Measurements from ENCODE around the gene WDR45B. TPM values are rescaled to one million over a fixed set of nuclear protein-coding genes. Genes with fewer than 3 reads are reported as not detected.

WDR45B gene
- total RNA-seq, 1 donor from 2014 or later: 74.0 TPM

- no peak for DNase-seq (ENCODE audit: extremely low spot score, unreplicated experiment)
- Mint-ChIP-seq H3K4me1 (ENCODE audit: unreplicated experiment) (no peaks in the 10 kb centered on the region), H3K27ac (no peak overlapping the region), H3K27me3 (no peaks in the 10 kb centered on the region), H3K4me3 (no peak overlapping the region), H3K36me3 (peaks cover 16% of the 10 kb centered on the region), H3K9me3 (no peaks in the 10 kb centered on the region)
- no peak for TF ChIP-seq CTCF (conservative IDR thresholded peaks at IDR 0.05)
These were observed 78.6 kb downstream of the WDR45B start for GRCh38 chr17:82569621-82570020.

GRCh38 chr17:82568997-82569393 is 79.2 kb downstream of the WDR45B start:
- Mint-ChIP-seq H3K9me3 (no peaks in the 10 kb centered on the region), H3K4me1 (ENCODE audit: unreplicated experiment) (no peaks in the 10 kb centered on the region), H3K36me3 (peaks cover 16% of the 10 kb centered on the region), H3K27ac (peak overlapping the region; percentile 95), H3K4me3 (no peak overlapping the region), H3K27me3 (no peaks in the 10 kb centered on the region)
- TF ChIP-seq CTCF (conservative IDR thresholded peaks at IDR 0.05): no peak
- DNase-seq (ENCODE audit: extremely low spot score, unreplicated experiment): no peak

GRCh38 chr17:82567286-82567685 is 81.0 kb downstream of the WDR45B start:
- Mint-ChIP-seq H3K4me3 (no peak overlapping the region), H3K4me1 (ENCODE audit: unreplicated experiment) (no peaks in the 10 kb centered on the region), H3K9me3 (no peaks in the 10 kb centered on the region), H3K27me3 (no peaks in the 10 kb centered on the region), H3K27ac (peak overlapping the region; percentile 29), H3K36me3 (peaks cover 13% of the 10 kb centered on the region)
- no peak for TF ChIP-seq CTCF (conservative IDR thresholded peaks at IDR 0.05)
- no peak for DNase-seq (ENCODE audit: extremely low spot score, unreplicated experiment)

GRCh38 chr17:82566129-82566960 is 81.9 kb downstream of the WDR45B start:
- Mint-ChIP-seq H3K27ac (no peak overlapping the region), H3K36me3 (peaks cover 8% of the 10 kb centered on the region), H3K4me1 (ENCODE audit: unreplicated experiment) (peaks cover 1% of the 10 kb centered on the region), H3K27me3 (no peaks in the 10 kb centered on the region), H3K9me3 (no peaks in the 10 kb centered on the region), H3K4me3 (no peak overlapping the region)
- TF ChIP-seq CTCF (conservative IDR thresholded peaks at IDR 0.05): no peak
- no peak for DNase-seq (ENCODE audit: extremely low spot score, unreplicated experiment)

- no peak for DNase-seq (ENCODE audit: extremely low spot score, unreplicated experiment)
- Mint-ChIP-seq H3K27ac (no peak overlapping the region), H3K4me1 (ENCODE audit: unreplicated experiment) (peaks cover 9% of the 10 kb centered on the region), H3K4me3 (no peak overlapping the region), H3K36me3 (peaks cover 8% of the 10 kb centered on the region), H3K9me3 (no peaks in the 10 kb centered on the region), H3K27me3 (no peaks in the 10 kb centered on the region)
- no peak for TF ChIP-seq CTCF (conservative IDR thresholded peaks at IDR 0.05)
These were observed 82.7 kb downstream of the WDR45B start for GRCh38 chr17:82565551-82565950.

Small RNA genes lying within 50 kb of the gene (microRNA-seq; reads per million reads assigned to microRNA genes)
- 3.3 reads per million, percentile 8 among the genes with 10 or more reads in this experiment for gene MIR4525

Other genes with a start within 250 kb of the WDR45B start
- gene HEXD, start 230.1 kb downstream of the WDR45B start, total RNA-seq (ENCODE audit: low replicate concordance): 47.5 and 49.7 TPM in 2 replicates
- 24.5 and 31.6 TPM in 2 replicates for gene OGFOD3, start 229.9 kb downstream of the WDR45B start, total RNA-seq (ENCODE audit: low replicate concordance)
- 51.1 and 78.1 TPM in 2 replicates for gene CYBC1, start 197.7 kb downstream of the WDR45B start, total RNA-seq (ENCODE audit: low replicate concordance)
- gene NARF, start 189.7 kb downstream of the WDR45B start, total RNA-seq (ENCODE audit: low replicate concordance): 75.4 and 111 TPM in 2 replicates
- gene FOXK2, start 128.7 kb downstream of the WDR45B start, total RNA-seq (ENCODE audit: low replicate concordance): 59.5 and 75.5 TPM in 2 replicates
- 16.7 and 18.9 TPM in 2 replicates for gene RAB40B, start 50.3 kb upstream of the WDR45B start, total RNA-seq (ENCODE audit: low replicate concordance)
- gene FN3KRP, start 68.3 kb upstream of the WDR45B start, total RNA-seq (ENCODE audit: low replicate concordance): 36.5 and 42.5 TPM in 2 replicates
- gene FN3K, start 87.2 kb upstream of the WDR45B start, total RNA-seq (ENCODE audit: low replicate concordance): 30.3 and 31.3 TPM in 2 replicates
- gene TBCD, start 103.6 kb upstream of the WDR45B start, total RNA-seq (ENCODE audit: low replicate concordance): 65.4 and 104 TPM in 2 replicates
- 10.3 and 34.7 TPM in 2 replicates for gene ZNF750, start 191.6 kb upstream of the WDR45B start, total RNA-seq (ENCODE audit: low replicate concordance)

All from type B pancreatic cell (in vitro differentiated cells).